HG03139 (cell line): ENCODE data around the gene PRDX3.
"Not testable (repeated sequence)": the region's sequence is repeated elsewhere in the genome, so short reads cannot be mapped to it uniquely, and the experiment has no call there.

ENCODE experiments used
- ATAC-seq: cut with Tn5 transposase; IDR thresholded peaks from one replicate; pipeline ENCODE4 v1.9.1; 2021; ENCODE audit not compliant: unreplicated experiment

The PRDX3 gene

GRCh38 chr10:119206603-119207365 is 28.2 kb upstream of the PRDX3 start:
- ATAC-seq = peak; percentile 50

- peak; percentile 26 for ATAC-seq
Observed at GRCh38 chr10:119205894-119206602, 27.4 kb upstream of the PRDX3 start.

DNA sequence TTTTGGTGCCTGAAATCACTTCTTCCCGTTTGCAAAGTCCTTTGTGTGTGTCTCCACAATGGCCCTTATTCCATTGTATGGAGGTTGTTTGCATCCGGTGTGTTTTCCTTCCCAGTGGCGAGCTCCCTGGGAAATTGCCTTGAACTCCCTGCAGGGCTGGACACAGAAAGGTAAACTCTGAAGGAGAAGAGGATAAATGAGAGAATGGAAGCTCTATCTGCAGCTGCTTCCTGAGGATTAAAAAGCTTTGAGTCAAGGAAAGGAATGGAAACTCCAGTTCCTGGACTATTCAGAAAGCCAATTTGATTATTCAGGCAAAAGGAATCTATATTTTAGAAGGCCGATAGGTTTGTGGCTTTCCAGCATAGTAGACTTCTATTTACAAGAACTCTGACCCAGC is 24.4 kb upstream of the PRDX3 start:
- no peak for ATAC-seq

DNA sequence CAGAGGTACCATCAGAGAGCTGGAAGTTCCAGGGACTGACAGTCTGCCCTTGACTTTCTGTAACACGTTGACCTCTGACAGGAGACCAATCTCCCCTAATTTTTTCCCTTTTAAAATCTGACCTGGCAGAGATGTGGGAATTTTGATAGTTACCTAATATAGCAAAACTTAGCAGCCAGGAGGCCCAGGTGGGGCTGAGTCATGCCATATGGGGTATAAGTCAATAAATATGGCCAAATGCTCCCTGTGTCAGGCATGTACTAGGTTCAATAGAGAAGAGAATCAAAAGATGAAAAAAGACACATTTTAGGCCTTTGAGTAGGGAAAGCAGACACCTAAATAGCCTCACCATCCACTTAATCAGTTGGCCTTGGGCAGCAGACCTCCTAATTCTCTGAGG is 22.6 kb upstream of the PRDX3 start:
- ATAC-seq = no peak

DNA sequence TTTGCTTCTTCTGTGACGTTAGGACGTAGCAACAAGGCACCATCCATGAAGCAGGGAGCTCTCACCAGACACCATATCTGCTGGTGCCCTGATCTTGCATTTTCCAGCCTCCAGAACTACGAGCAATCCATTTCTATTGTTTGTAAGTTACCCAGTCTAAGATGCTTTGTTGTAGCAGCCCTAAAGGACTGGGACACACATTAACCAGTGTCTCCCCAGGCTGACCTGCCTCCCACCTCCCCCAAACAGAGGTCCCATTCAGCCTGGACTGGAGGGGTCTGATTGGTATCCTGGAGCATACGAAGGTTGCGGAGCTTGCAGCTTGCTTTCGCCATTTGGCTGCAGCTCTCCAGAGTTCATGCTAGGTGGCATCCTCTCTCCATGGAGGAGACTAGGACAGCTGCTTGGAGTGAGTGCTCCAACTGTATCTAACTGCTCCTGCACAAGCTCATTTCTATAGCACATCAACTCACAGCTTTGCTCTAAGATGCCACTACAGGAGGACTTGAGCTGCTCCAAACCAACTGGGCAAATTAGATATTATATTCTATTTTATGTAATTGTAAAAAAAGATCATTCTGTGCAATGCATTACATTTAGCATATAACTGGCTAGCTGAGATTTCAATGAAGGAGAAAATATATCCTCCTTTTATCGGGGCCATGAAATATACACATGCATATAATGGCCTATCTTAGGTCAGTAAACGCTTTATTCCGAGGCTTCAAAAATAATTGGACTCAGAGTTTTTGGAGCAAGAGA is 20.8 kb upstream of the PRDX3 start:
- ATAC-seq = peak; percentile 72

- ATAC-seq = no peak
Observed at GRCh38 chr10:119198438-119198837, 19.8 kb upstream of the PRDX3 start.

DNA sequence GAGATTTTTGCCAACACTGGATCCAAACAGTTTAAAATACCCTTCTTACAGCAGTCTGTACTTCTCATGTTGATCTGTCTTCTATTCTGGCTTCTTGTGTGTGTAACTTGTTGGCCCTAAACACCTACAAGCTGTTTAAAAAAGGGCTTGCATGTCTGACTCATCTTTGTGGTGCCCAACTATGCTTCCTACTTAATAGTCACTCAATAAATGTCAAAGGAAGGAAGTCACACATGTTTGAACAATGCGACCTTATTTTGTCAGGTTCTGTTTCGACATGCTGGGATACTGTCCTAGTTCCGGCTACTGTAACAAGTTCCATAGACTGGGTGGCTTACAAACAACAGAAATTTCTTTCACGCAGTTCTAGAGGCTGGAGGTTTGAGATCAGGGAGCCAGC is 19.3 kb upstream of the PRDX3 start:
- no peak for ATAC-seq

GRCh38 chr10:119191881-119192280 is 13.3 kb upstream of the PRDX3 start:
- no peak for ATAC-seq

DNA sequence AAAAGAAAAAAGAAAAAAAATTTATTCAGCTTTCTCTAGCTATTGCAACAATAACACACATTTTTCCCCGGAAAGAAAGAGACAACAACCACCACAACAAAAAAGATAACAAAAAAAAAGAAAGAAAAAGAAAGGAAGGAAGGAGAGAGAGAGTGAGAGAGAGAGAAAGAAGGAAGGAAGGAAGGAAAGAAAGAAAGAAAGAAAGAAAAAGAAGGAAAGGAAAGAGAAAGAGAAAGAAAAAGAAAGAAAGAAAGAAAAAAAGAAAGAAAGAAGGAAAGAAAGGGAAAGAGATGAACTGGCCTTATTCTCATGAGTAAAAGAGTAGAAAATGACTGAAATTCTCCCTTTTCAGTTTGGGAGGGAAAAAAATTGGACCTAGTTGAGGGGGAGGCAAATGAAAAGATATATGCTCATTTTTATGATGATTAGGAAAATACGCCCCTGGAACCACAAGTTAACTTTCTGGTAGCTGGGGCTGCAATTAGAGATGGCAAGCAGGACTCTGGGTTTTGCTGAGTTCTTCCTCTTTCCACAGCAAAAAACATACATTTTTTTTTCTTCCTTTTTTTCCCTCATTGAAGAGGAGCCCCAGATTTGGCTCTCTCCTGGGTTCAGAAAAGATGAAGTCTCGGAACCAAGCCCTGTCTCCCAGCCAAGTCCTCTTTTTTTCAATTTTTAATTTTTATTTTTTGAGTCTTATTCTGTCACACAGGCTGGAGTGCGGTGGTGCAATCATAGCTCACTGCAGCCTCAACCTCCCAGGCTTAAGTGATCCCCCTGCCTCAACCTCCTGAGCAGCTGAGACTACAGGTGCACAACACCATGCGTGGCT is 12.6 kb upstream of the PRDX3 start:
- no peak for ATAC-seq

- ATAC-seq = no peak
Observed at GRCh38 chr10:119190353-119190752, 11.7 kb upstream of the PRDX3 start.

DNA sequence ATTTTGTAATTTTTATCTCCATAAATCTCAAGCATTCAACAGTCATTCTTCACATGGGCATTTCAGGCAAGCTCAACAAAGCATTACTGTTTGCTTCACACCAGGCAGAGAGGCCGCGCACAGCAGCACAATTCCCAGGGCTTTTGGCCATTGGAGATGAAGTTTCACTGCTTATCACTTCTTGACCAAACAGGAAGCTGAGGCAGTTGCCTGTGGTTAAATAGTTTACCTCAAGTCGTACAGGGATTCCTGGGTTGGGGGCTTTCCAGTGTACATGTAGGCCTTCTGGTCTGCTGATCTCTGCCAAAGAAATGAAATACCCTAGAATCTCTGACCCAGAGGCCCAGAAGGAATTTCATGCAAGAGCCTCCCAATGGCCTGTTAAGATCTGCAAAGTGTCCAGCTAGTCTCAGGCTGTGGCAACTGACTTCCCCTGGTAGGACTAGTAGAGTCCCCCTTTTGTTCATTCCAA is 11.2 kb upstream of the PRDX3 start:
- no peak for ATAC-seq

- no peak for ATAC-seq
Observed at GRCh38 chr10:119183664-119184412, 5.2 kb upstream of the PRDX3 start.

DNA sequence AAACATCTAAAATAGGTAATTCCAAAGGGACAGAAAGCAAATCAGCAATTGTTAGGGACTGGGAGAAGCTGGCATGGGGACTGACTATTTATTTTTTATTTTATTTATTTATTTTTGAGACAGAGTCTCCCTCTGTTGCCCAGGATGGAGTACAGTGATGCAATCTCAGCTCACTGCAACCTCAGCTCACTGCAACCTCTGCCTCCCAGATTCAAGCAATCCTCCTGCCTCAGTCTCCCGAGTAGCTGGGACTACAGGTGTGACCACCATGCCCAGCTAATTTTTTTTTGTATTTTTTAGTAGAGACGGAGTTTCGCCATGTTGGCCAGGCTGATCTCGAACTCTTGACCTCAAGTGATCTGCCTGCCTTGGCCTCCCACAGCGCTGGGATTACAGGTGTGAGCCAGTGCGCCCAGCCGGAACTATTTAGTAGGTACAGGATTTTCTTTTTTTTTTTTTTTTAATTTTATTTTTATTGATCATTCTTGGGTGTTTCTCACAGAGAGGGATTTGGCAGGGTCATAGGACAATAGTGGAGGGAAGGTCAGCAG is 2.3 kb upstream of the PRDX3 start:
- not testable (repeated sequence) for ATAC-seq

- no peak for ATAC-seq
Observed at GRCh38 chr10:119177708-119178371, 772 bp downstream of the PRDX3 start.

DNA sequence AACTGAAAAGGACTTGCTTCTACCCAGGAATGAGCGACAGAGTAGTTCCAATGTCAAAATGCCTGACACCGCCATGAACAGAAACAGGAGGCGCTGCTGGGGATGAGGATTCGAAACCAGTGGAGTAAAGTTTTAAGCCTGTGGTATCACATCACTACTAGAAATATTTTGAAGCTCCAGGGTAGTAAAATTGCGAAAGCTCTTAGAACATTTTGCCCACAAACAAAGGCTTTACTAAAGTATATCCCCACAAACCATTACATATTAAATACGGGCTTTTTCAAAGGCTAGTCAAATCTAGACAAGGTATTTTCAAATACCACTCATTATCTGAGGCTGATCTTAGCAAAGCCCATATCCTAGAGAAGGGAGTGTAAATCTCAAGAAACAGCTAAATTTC is 2.4 kb downstream of the PRDX3 start:
- ATAC-seq = no peak

GRCh38 chr10:119174109-119174508 is 4.5 kb downstream of the PRDX3 start:
- ATAC-seq = no peak

GRCh38 chr10:119167041-119167440 is 11.6 kb downstream of the PRDX3 start:
- ATAC-seq = no peak

GRCh38 chr10:119166564-119166963 is 12.0 kb downstream of the PRDX3 start:
- ATAC-seq = no peak

DNA sequence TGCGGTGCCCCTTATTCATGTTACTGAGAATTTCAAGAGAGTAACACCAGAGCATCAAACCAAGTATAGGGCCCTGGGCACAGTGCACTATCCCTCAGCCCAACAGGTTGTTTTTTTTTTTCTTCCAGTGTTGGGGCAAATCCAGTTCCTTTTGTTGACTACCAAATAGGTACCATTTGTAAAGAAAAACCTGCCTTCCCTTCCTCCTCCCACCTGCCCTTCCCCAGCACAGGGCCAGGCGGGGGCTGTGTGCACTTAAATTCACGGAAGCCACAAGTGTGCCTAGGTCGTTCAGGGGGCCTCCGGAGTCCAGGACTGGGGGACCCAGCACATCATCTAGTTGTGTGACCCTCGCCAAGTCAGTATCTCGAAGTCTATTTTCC is 12.5 kb downstream of the PRDX3 start:
- ATAC-seq = no peak
